Medulla oblongata (tissue), 1 donor: ENCODE data around the gene LRTM2.

Source experiments
- DNase-seq: peaks from one replicate; pipeline ENCODE4 v3.0.0-alpha.2; 2015; ENCODE audit errors: extremely low spot score

LRTM2 gene

GRCh38 chr12:1829306-1829900 is 9.0 kb downstream of the LRTM2 start:
- no peak for DNase-seq

- DNase-seq, result no peak
These were observed 10.1 kb downstream of the LRTM2 start for GRCh38 chr12:1830401-1830845.

- DNase-seq, result no peak
These were observed 10.9 kb downstream of the LRTM2 start for GRCh38 chr12:1830981-1831963.

- DNase-seq, result no peak
These were observed 12.6 kb downstream of the LRTM2 start for GRCh38 chr12:1832801-1833595.

GRCh38 chr12:1833596-1834028 is 13.2 kb downstream of the LRTM2 start:
- no peak for DNase-seq

GRCh38 chr12:1834186-1834925 is 14.0 kb downstream of the LRTM2 start:
- no peak for DNase-seq

- no peak for DNase-seq
These were observed 15.1 kb downstream of the LRTM2 start for GRCh38 chr12:1835211-1836131.

- DNase-seq, result no peak
These were observed 16.0 kb downstream of the LRTM2 start for GRCh38 chr12:1836241-1836803.

- peak; percentile 55 for DNase-seq
These were observed 16.6 kb downstream of the LRTM2 start for GRCh38 chr12:1836854-1837421.

- no peak for DNase-seq
These were observed 17.3 kb downstream of the LRTM2 start for GRCh38 chr12:1837541-1838204.

GRCh38 chr12:1838205-1838993 is 18.0 kb downstream of the LRTM2 start:
- no peak for DNase-seq

GRCh38 chr12:1838994-1839365 is 18.6 kb downstream of the LRTM2 start:
- DNase-seq, result no peak

GRCh38 chr12:1839464-1839863 is 19.1 kb downstream of the LRTM2 start:
- DNase-seq, result no peak

- no peak for DNase-seq
These were observed 19.9 kb downstream of the LRTM2 start for GRCh38 chr12:1839956-1840951.

- DNase-seq, result no peak
These were observed 20.6 kb downstream of the LRTM2 start for GRCh38 chr12:1840981-1841425.

GRCh38 chr12:1841586-1842182 is 21.3 kb downstream of the LRTM2 start:
- no peak for DNase-seq
